Muscle of leg (tissue), 11 donors: Measurements from ENCODE around the gene ORC5. TPM values are rescaled to one million over a fixed set of nuclear protein-coding genes. Genes with fewer than 3 reads are reported as not detected.
"Not testable (repeated sequence)": the region's sequence is repeated elsewhere in the genome, so short reads cannot be mapped to it uniquely, and the experiment has no call there.

Experiments
- DNase-seq: peaks from one replicate; pipeline ENCODE4 v3.0.0; 2013
- H3K27ac ChIP-seq: one replicate; pipeline ENCODE4 v1.5.1; 2013; ENCODE audit warnings: mild to moderate bottlenecking, low read length, control low read depth
- H3K27me3 ChIP-seq: one replicate; pipeline ENCODE4 v1.6.1; 2013; ENCODE audit warnings: low read length; ENCODE audit not compliant: control insufficient read depth, insufficient read depth
- H3K36me3 ChIP-seq: one replicate; pipeline ENCODE4 v1.6.1; 2013; ENCODE audit warnings: low read length; ENCODE audit not compliant: control insufficient read depth, insufficient read depth
- H3K4me1 ChIP-seq: one replicate; pipeline ENCODE4 v1.6.1; 2013; ENCODE audit warnings: low read length; ENCODE audit not compliant: control insufficient read depth, insufficient read depth
- H3K4me3 ChIP-seq: one replicate; pipeline ENCODE4 v1.5.1; 2013; ENCODE audit warnings: low read length, control low read depth
- H3K9me3 ChIP-seq: replicated peaks from 2 replicates; pipeline ENCODE4 v1.6.1; 2013; ENCODE audit warnings: low read depth, low read length; ENCODE audit not compliant: control insufficient read depth
- WGBS: methylation state at CpG from one replicate; pipeline ENCODE4 v1.1.5; 2013; ENCODE audit warnings: missing lambda C conversion rate; ENCODE audit not compliant: insufficient coverage; 5-methylcytosine and 5-hydroxymethylcytosine counted together
- polyA plus RNA-seq, 8 donors: library from polyadenylated mRNA; unstranded; fragments of 120-200 nt; gene quantifications; one replicate each; pipeline versions ENCODE4 v1.2.1 to v1.2.3, GENCODE V29; 2013; ENCODE audit warnings: inconsistent platforms in 1 of 8, low replicate concordance in 1 of 8; ENCODE audit not compliant: insufficient read length in 8 of 8, insufficient read depth in 1 of 8
- total RNA-seq: library from RNA; stranded (reverse); fragments of 120-200 nt; gene quantifications from one replicate; pipeline ENCODE4 v1.2.4, GENCODE V29; 2013

The ORC5 gene
- total and polyA plus RNA-seq, 9 donors, result 12.4 to 16.6 (median 14.9) TPM

GRCh38 chr7:104198673-104199278 lies 9.0 kb downstream of the ORC5 start:
- H3K36me3 ChIP-seq, result peaks cover 41% of the 10 kb centered on the region
- H3K4me1 ChIP-seq, result no peaks in the 10 kb centered on the region
- no peak for DNase-seq
- no peaks in the 10 kb centered on the region for H3K27me3 ChIP-seq
- H3K4me3 ChIP-seq, result no peak overlapping the region
- no peak overlapping the region for H3K27ac ChIP-seq
- 97% methylated on average over 5 of the region's 6 CpGs for WGBS
- no peaks in the 10 kb centered on the region for H3K9me3 ChIP-seq

- H3K4me1 ChIP-seq, result no peaks in the 10 kb centered on the region
- no CpG with 5 or more reads among the region's 2 CpGs for WGBS
- H3K27ac ChIP-seq, result no peak overlapping the region
- H3K36me3 ChIP-seq, result peaks cover 33% of the 10 kb centered on the region
- H3K27me3 ChIP-seq, result no peaks in the 10 kb centered on the region
- no peaks in the 10 kb centered on the region for H3K9me3 ChIP-seq
- DNase-seq, result no peak
- no peak overlapping the region for H3K4me3 ChIP-seq
These were observed 11.7 kb downstream of the ORC5 start for GRCh38 chr7:104196161-104196560.

- DNase-seq, result no peak
- no CpG with 5 or more reads among the region's 1 CpG for WGBS
- no peak overlapping the region for H3K27ac ChIP-seq
- no peaks in the 10 kb centered on the region for H3K27me3 ChIP-seq
- H3K9me3 ChIP-seq, result no peaks in the 10 kb centered on the region
- peaks cover 17% of the 10 kb centered on the region for H3K36me3 ChIP-seq
- no peaks in the 10 kb centered on the region for H3K4me1 ChIP-seq
- no peak overlapping the region for H3K4me3 ChIP-seq
These were observed 15.4 kb downstream of the ORC5 start for GRCh38 chr7:104192434-104192833.

- H3K4me1 ChIP-seq, result no peaks in the 10 kb centered on the region
- H3K9me3 ChIP-seq, result no peaks in the 10 kb centered on the region
- no peak overlapping the region for H3K4me3 ChIP-seq
- H3K27ac ChIP-seq, result no peak overlapping the region
- H3K36me3 ChIP-seq, result peaks cover 38% of the 10 kb centered on the region
- no peak for DNase-seq
- no peaks in the 10 kb centered on the region for H3K27me3 ChIP-seq
- no CpG with 5 or more reads among the region's 3 CpGs for WGBS
These were observed 22.5 kb downstream of the ORC5 start for GRCh38 chr7:104185346-104185745.

GRCh38 chr7:104179178-104179577 lies 28.6 kb downstream of the ORC5 start:
- peaks cover 2% of the 10 kb centered on the region for H3K9me3 ChIP-seq
- H3K27me3 ChIP-seq, result no peaks in the 10 kb centered on the region
- H3K27ac ChIP-seq, result no peak overlapping the region
- no CpG with 5 or more reads among the region's 2 CpGs for WGBS
- no peak overlapping the region for H3K4me3 ChIP-seq
- H3K36me3 ChIP-seq, result peaks cover 20% of the 10 kb centered on the region
- no peaks in the 10 kb centered on the region for H3K4me1 ChIP-seq
- no peak for DNase-seq

- H3K4me3 ChIP-seq, H3K4me1 ChIP-seq, H3K27me3 ChIP-seq, DNase-seq, H3K9me3 ChIP-seq, H3K27ac ChIP-seq: not testable (repeated sequence)
- peaks cover 12% of the 10 kb centered on the region for H3K36me3 ChIP-seq
- 100% methylated on average over 1 of the region's 6 CpGs for WGBS
These were observed 30.2 kb downstream of the ORC5 start for GRCh38 chr7:104177565-104178083.

- 90% methylated on average over 2 of the region's 4 CpGs for WGBS
- H3K4me3 ChIP-seq, result no peak overlapping the region
- H3K36me3 ChIP-seq, result peaks cover 2% of the 10 kb centered on the region
- H3K4me1 ChIP-seq, result no peaks in the 10 kb centered on the region
- H3K9me3 ChIP-seq, result peaks cover 2% of the 10 kb centered on the region
- H3K27ac ChIP-seq, result no peak overlapping the region
- no peak for DNase-seq
- no peaks in the 10 kb centered on the region for H3K27me3 ChIP-seq
These were observed 31.5 kb downstream of the ORC5 start for GRCh38 chr7:104176332-104176731.

- Histone ChIP-seq H3K9me3 (peaks cover 2% of the 10 kb centered on the region), H3K27me3 (no peaks in the 10 kb centered on the region), H3K36me3 (peaks cover 2% of the 10 kb centered on the region), H3K4me3 (no peak overlapping the region), H3K4me1 (no peaks in the 10 kb centered on the region), H3K27ac (no peak overlapping the region)
- no peak for DNase-seq
- no CpG with 5 or more reads among the region's 2 CpGs for WGBS
These were observed 32.3 kb downstream of the ORC5 start for GRCh38 chr7:104175361-104175984.

GRCh38 chr7:104174798-104175197 lies 33.0 kb downstream of the ORC5 start:
- Histone ChIP-seq H3K27me3 (no peaks in the 10 kb centered on the region), H3K4me3 (no peak overlapping the region), H3K27ac (no peak overlapping the region), H3K36me3 (peaks cover 2% of the 10 kb centered on the region), H3K4me1 (no peaks in the 10 kb centered on the region), H3K9me3 (no peaks in the 10 kb centered on the region)
- no peak for DNase-seq
- no CpG with 5 or more reads among the region's 2 CpGs for WGBS

- 86% methylated on average over 2 of the region's 6 CpGs for WGBS
- H3K27ac ChIP-seq, result no peak overlapping the region
- H3K36me3 ChIP-seq, result peaks cover 6% of the 10 kb centered on the region
- H3K27me3 ChIP-seq, result no peaks in the 10 kb centered on the region
- H3K4me3 ChIP-seq, result no peak overlapping the region
- no peaks in the 10 kb centered on the region for H3K9me3 ChIP-seq
- DNase-seq, result no peak
- no peaks in the 10 kb centered on the region for H3K4me1 ChIP-seq
These were observed 45.7 kb downstream of the ORC5 start for GRCh38 chr7:104162081-104162480.
